Fibroblast of pulmonary artery (primary cell): ENCODE measurements around the gene ESD.
A peak's percentile ranks its signal among the peaks of the same experiment; 100 is the strongest.
"Not testable (repeated sequence)": the region's sequence is repeated elsewhere in the genome, so short reads cannot be mapped to it uniquely, and the experiment has no call there.

Source experiments
- DNase-seq: peaks from one replicate; pipeline ENCODE4 v3.0.0-alpha.2; 2010; ENCODE audit warnings: low read depth
- H3K4me3 ChIP-seq: replicated peaks from 2 replicates; pipeline ENCODE4 v1.5.1; 2011; ENCODE audit warnings: low read depth, mild to moderate bottlenecking, control low read depth, low read length, moderate library complexity
- CTCF ChIP-seq: IDR thresholded peaks from 2 replicates; pipeline ENCODE4 v1.5.1; 2011; ENCODE audit warnings: mild to moderate bottlenecking, control low read depth, low read length, inconsistent platforms; ENCODE audit errors: missing control alignments

The ESD gene

GRCh38 chr13:46759846-46760245 lies 37.1 kb downstream of the ESD start:
- DNase-seq, result peak; percentile 55
- TF ChIP-seq CTCF, result no peak
- H3K4me3 ChIP-seq, result no peak overlapping the region

GRCh38 chr13:46757640-46758039 lies 39.3 kb downstream of the ESD start:
- TF ChIP-seq CTCF, result no peak
- no peak for DNase-seq
- H3K4me3 ChIP-seq, result no peak overlapping the region

- DNase-seq, result peak; percentile 56
- H3K4me3 ChIP-seq, result no peak overlapping the region
- TF ChIP-seq CTCF, result no peak
These were observed 40.0 kb downstream of the ESD start for GRCh38 chr13:46756977-46757376.

- not testable (repeated sequence) for DNase-seq, H3K4me3 ChIP-seq
These were observed 41.5 kb downstream of the ESD start for GRCh38 chr13:46755508-46755907.

GRCh38 chr13:46754812-46755211 lies 42.1 kb downstream of the ESD start:
- no peak for TF ChIP-seq CTCF
- H3K4me3 ChIP-seq, result no peak overlapping the region
- no peak for DNase-seq

GRCh38 chr13:46753917-46754316 lies 43.0 kb downstream of the ESD start:
- H3K4me3 ChIP-seq, result no peak overlapping the region
- TF ChIP-seq CTCF, result no peak
- no peak for DNase-seq

- no peak overlapping the region for H3K4me3 ChIP-seq
- no peak for TF ChIP-seq CTCF
- no peak for DNase-seq
These were observed 43.8 kb downstream of the ESD start for GRCh38 chr13:46753137-46753536.
